ENCODE measurements around the gene SGCA.

SGCA gene

DNA sequence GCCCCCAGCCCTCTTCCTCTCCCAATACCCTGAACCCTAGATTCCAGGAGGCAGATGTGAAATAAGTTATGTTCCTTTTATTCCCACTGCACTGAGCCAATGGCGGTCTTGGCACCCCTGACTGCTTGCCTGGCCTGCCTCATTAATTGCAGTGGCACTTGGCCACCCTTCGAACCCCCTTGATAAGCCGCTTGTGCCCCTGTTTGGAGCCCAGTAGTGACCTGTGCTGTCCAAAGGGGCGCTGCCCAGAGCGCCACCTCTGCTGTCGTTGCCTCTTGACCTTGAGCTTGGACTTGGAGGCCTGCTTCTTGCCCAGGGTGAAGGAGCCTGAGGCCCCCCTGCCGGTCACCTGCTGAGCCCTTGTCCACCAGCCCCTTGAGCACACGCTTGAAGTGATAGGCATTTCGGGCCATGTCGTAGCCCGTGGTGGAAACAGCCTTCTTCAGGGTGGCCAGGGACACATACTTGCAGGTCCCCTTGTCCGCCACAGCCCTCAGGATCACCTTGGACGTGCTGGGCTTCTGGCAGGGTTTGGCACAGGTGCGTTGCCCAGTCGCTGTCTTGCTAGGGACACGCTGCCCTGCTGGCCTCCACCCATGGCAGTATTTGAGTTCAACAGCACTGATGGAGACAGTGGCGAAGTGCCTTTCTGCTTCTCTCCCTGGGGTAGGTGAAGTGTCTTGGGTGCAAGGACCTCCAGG, 5.7 kb downstream of the SGCA start:
- Mint-ChIP-seq H3K27ac (peak overlapping the region in 1 of 2 donors; percentile 69), H3K4me1 (ENCODE audit: low read depth in 2 of 2) (peaks cover 12% of the 10 kb centered on the region in 2 donors), H3K36me3 (ENCODE audit: insufficient read depth) (peaks cover 20% of the 10 kb centered on the region), H3K4me3 (no peak overlapping the region), H3K27me3 (peaks cover 0 to 22% of the 10 kb centered on the region in 2 donors), H3K9me3 (no peaks in the 10 kb centered on the region)
- no peak for DNase-seq
- no peak for ATAC-seq (replicated peaks)

DNA sequence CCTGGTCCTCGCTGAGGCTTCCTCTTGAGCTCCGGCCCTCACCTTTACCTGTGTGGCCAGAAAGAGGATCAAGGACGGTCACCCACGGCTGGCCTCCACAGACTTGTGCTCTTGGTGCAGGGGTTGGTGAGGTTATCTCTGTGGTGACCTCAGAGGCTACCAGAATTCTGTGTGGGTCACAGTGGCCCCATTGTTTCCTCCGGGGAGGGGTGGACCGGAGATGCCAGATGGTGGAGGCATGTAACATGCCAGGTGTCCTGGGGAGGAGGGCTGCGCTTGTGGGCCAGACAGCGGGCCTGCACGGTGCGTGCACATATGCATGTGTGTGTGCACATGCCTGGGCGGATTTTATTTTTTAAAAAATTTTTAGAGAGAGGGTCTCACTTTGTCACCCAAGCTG, 6.3 kb downstream of the SGCA start:
- Mint-ChIP-seq H3K9me3 (no peaks in the 10 kb centered on the region), H3K4me1 (ENCODE audit: low read depth in 2 of 2) (peaks cover 12% of the 10 kb centered on the region in 2 donors), H3K4me3 (no peak overlapping the region), H3K27ac (no peak overlapping the region), H3K27me3 (peaks cover 0 to 27% of the 10 kb centered on the region in 2 donors), H3K36me3 (ENCODE audit: insufficient read depth) (peaks cover 20% of the 10 kb centered on the region)
- DNase-seq (no peak), ATAC-seq (replicated peaks) (no peak)

DNA sequence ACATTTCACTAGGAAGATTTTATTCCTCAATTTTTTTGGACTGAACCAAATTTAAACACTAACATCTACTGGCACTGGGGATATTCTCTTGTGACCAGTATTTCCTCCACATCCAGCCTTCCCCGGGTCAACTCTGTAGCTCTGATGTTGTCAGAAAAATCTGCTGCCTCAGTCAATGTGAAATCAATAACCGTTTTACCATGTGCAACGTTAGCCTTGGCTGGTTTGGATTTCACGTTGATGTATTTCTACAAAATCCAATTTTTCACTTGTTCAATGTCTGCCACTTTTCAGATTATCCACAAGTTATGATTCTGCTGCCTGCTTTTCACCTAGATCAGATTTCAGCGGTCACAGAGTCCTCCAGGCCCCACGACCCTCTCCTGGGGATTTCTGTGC, 7.1 kb downstream of the SGCA start:
- DNase-seq (no peak), ATAC-seq (replicated peaks) (no peak)
- H3K4me1 Mint-ChIP-seq (ENCODE audit: low read depth in 2 of 2), result peaks cover 11 to 12% of the 10 kb centered on the region in 2 donors
- peaks cover 20% of the 10 kb centered on the region for H3K36me3 Mint-ChIP-seq (ENCODE audit: insufficient read depth)
- no peak overlapping the region for H3K27ac Mint-ChIP-seq
- peaks cover 0 to 26% of the 10 kb centered on the region in 2 donors for H3K27me3 Mint-ChIP-seq
- H3K4me3 Mint-ChIP-seq, result no peak overlapping the region
- H3K9me3 Mint-ChIP-seq, result no peaks in the 10 kb centered on the region

DNA sequence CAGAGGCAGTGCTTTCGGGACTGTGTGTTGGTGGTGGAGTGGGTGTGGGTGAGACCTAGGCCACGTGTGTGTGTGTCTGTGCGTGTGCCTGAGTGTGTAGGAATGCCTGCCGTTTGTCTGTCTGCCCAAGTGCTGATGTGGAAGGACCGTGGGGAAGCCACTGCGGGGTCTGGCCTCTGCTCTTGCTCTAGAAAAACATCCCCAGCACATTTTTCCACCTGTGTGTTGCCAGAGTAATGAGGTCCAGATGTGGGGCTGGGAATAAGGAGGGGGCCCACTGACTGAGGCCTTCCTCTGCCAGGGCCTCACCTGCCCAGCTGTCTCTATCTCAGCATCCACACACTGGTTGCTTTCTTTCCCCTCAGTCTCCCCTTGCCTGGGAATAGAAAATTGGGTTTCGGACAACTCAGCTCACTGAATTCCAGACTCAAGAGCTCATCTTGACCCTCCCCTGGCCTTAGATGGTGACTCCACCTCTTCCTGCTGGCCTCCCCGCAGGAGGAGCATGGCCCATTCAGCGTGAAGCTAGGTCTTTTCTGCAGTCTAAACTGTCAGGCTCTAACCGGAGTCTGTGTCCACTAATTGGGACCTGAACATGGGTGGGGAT, 7.6 kb downstream of the SGCA start:
- no peaks in the 10 kb centered on the region for H3K9me3 Mint-ChIP-seq
- ATAC-seq (replicated peaks), result no peak
- peaks cover 22% of the 10 kb centered on the region for H3K36me3 Mint-ChIP-seq (ENCODE audit: insufficient read depth)
- H3K27ac Mint-ChIP-seq, result no peak overlapping the region
- no peak overlapping the region for H3K4me3 Mint-ChIP-seq
- H3K4me1 Mint-ChIP-seq (ENCODE audit: low read depth in 2 of 2), result peaks cover 13 to 16% of the 10 kb centered on the region in 2 donors
- DNase-seq, result no peak
- H3K27me3 Mint-ChIP-seq, result peaks cover 5 to 26% of the 10 kb centered on the region in 2 donors

DNA sequence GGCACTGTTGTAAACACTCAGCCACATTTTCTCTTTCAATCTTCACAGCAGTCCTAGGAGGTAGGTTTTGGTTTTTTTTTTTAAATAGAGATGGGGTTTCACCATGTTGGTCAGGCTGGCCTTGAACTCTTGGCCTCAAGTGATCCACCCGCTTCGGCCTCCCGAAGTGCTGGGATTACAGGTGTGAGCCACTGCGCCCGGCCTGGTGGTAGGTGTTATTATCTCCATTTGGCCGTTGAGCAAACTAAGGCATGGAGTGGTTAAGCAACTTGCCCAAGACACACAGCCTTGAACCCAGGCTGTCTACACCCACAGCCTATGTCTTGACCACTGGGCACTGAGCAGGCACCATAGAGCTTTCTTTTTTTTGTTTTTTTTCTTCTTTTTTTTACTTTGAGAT, 8.6 kb downstream of the SGCA start:
- DNase-seq (no peak), ATAC-seq (replicated peaks) (no peak)
- peaks cover 18% of the 10 kb centered on the region for H3K36me3 Mint-ChIP-seq (ENCODE audit: insufficient read depth)
- peaks cover 7% of the 10 kb centered on the region in 2 donors for H3K4me1 Mint-ChIP-seq (ENCODE audit: low read depth in 2 of 2)
- H3K27ac Mint-ChIP-seq, result no peak overlapping the region
- H3K27me3 Mint-ChIP-seq, result peaks cover 6 to 19% of the 10 kb centered on the region in 2 donors
- H3K9me3 Mint-ChIP-seq, result no peaks in the 10 kb centered on the region
- H3K4me3 Mint-ChIP-seq, result no peak overlapping the region

DNA sequence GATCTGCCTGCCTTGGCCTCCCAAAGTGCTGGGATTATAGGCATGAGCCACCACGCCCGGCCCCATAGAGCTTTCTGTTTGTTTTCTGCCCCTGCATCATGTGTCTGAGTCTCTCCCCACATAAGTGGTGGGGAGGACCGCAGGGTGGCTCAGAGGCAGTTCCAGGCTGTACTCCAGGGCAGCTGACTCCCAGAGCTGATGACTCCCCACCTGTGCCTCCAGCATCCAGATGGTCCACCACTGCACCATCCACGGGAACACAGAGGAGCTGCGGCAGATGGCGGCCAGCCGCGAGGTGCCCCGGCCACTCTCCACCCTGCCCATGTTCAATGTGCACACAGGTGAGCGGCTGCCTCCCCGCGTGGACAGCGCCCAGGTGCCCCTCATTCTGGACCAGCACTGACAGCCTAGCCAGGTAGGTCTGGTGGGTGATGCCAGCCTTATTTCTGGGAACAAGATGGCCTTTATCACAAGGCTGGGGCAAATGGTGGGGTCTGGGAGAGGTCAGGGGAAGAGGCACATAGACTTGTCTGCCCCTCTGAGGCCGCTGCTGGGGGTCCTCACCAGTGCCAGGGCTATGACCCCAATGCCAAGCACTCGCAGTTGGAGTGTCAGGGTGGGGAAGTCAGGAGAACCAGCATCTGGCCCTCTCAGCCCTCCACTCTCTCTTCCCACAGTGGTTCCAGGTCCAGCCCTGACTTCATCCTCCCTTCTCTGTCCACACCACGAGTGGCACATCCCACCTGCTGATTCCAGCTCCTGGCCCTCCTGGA, 9.4 kb downstream of the SGCA start:
- Mint-ChIP-seq H3K4me1 (ENCODE audit: low read depth in 2 of 2) (peaks cover 6% of the 10 kb centered on the region in 2 donors), H3K27me3 (peaks cover 6 to 18% of the 10 kb centered on the region in 2 donors), H3K9me3 (no peaks in the 10 kb centered on the region), H3K27ac (no peak overlapping the region), H3K36me3 (ENCODE audit: insufficient read depth) (peaks cover 12% of the 10 kb centered on the region), H3K4me3 (no peak overlapping the region)
- no peak for ATAC-seq (replicated peaks)
- no peak for DNase-seq

DNA sequence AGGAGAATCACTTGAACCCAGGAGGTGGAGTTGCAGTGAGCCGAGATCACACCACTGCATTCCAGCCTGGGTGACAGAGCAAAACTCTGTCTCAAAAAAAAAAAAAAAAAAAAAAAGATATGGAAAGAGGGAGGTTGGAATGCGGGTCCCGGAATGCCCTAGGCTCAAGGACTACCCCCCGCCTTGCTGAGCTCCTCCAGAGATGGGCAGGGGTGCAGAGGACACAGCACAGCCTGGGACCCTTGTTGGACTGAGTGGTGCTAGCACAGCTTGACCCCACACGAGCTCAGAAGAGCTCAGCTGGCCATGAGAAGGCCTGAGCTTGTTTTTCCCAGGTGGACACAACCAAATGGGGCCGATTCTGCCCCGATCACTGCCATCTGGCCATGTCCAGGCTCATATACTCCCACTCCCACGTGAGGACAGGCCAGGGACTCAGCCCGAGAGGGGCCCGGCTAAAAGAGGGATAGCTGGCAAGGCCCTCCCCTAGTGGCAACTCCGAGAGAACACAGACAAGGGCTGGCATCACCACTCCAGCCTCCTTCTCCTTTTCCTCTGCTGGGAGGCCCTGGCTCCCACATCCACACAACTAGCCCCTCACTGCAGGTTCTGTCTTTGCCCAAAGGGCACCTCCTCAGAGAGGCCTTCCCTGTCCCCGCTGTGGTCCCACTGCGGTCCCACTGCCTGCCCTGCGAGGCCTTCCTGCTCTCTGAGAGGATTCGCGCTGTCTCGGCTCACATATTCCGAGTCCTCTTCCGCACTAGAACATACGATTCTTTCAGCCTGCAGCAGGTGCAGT, 11.0 kb downstream of the SGCA start:
- no peak overlapping the region for H3K4me3 Mint-ChIP-seq
- H3K27me3 Mint-ChIP-seq, result peaks cover 6 to 18% of the 10 kb centered on the region in 2 donors
- no peaks in the 10 kb centered on the region for H3K9me3 Mint-ChIP-seq
- peak overlapping the region in 1 of 2 donors; percentile 60 for H3K27ac Mint-ChIP-seq
- ATAC-seq (replicated peaks) (no peak), DNase-seq (no peak)
- H3K4me1 Mint-ChIP-seq (ENCODE audit: low read depth in 2 of 2), result peaks cover 6% of the 10 kb centered on the region in 2 donors
- H3K36me3 Mint-ChIP-seq (ENCODE audit: insufficient read depth), result peaks cover 7% of the 10 kb centered on the region

DNA sequence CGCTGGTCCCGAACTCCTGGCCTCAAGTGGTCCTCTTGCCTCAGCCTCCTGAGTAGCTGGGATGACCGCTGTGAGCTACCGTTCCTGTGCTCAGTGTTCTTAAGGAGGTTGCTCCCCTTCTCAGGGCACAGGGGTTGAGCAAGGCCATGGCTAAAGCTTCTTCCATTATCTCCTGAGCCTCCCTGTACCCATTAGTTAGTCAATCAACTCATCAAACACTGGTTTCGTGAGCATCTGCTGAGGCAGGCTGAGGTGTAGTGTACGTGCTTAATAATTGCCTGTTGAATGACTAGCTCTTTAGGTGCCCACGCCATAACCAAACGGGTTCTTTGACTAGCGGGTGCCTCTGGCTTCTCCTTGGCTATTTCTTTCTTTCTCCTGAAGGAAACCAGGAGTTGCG, 11.7 kb downstream of the SGCA start:
- DNase-seq (no peak), ATAC-seq (replicated peaks) (no peak)
- peaks cover 6 to 18% of the 10 kb centered on the region in 2 donors for H3K27me3 Mint-ChIP-seq
- no peak overlapping the region for H3K4me3 Mint-ChIP-seq
- peak overlapping the region in 1 of 2 donors; percentile 60 for H3K27ac Mint-ChIP-seq
- no peaks in the 10 kb centered on the region for H3K9me3 Mint-ChIP-seq
- H3K4me1 Mint-ChIP-seq (ENCODE audit: low read depth in 2 of 2), result peaks cover 6 to 9% of the 10 kb centered on the region in 2 donors
- peaks cover 3% of the 10 kb centered on the region for H3K36me3 Mint-ChIP-seq (ENCODE audit: insufficient read depth)

DNA sequence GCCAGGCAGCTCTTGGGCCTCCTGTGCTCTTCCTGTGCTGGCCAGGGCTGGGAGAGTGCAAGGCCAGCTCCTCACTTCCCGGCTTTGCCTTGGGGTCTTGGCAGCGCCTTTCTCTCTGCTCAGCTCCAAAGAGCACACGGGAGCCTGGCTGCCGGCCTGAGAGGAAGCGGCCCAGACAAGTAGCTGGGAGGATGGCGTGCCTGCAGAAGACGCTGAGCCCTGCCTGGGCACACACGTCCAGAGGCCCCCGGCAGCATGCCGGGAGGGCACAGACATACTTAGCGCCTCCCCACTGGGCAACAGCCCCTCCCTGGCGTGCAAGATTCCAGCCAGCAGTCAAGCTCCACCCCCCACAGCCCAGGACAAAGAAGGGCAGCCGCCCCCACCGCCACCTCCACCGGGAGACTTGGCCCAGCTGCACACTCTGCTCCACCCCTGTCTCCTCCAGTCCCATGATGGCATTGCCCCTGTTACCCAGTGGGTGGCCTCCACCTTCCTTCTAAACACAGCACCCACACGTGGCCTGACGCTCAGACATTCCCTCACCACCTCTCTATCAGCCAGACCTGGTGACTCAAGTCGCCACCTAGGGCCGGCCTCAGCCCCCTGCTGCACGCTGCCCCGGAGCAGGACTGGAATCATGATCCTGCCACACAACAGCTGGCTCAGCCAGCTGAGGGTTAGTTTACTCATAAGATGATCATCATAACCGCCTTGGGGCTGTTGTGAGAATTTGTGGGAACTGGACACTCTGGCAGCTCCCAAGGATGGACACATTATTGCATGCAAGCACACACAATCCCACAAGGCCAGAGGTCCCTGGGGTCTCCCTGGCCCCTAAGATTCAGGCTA, 12.4 kb downstream of the SGCA start:
- peaks cover 6 to 12% of the 10 kb centered on the region in 2 donors for H3K4me1 Mint-ChIP-seq (ENCODE audit: low read depth in 2 of 2)
- ATAC-seq (replicated peaks) (peak; percentile 93), DNase-seq (peak in 2 of 3 experiments; percentile 26 to 27)
- H3K9me3 Mint-ChIP-seq, result no peaks in the 10 kb centered on the region
- peak overlapping the region in 1 of 2 donors; percentile 53 for H3K4me3 Mint-ChIP-seq
- peaks cover 6% of the 10 kb centered on the region for H3K36me3 Mint-ChIP-seq (ENCODE audit: insufficient read depth)
- peaks cover 6 to 18% of the 10 kb centered on the region in 2 donors for H3K27me3 Mint-ChIP-seq
- H3K27ac Mint-ChIP-seq, result peak overlapping the region in 1 of 2 donors; percentile 77

DNA sequence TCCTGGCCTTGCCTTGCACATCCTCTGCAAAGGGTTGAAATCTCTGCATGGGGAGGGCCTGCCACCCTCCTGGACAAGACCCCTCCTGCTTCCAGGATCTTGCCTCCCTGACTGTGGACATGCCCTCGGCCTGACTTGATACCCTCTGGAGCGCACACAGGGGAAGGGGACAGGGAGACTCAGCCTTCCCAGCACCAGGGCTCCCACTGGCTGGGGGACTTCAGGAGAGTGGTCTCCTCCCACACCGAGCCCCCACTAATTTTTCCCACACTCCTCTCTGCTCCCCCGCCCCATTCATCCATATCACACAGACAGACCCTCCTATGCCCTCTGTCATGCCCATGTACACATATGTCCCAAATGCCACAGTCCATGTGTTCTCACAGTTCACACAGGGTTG, 14.3 kb downstream of the SGCA start:
- ATAC-seq (replicated peaks), result no peak
- H3K27ac Mint-ChIP-seq, result no peak overlapping the region

DNA sequence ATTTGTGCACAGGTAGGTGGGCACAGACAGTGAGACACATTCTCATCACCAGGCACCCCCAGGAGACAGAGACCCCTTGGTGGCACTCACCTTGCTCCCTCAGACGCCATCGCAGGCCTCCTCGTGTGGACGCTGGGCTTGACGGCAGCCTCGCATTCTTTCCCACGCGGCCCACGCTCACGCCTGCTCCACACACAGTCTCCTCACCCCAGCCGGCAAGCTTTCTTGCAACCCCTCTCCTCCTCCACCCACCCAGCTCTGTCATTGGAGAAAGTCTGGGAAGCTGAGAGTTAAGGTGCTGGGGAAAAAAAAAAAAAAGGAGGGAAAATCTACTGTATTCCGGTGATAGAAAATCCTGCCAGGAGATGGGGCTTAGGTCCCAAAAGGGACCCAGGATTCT, 14.8 kb downstream of the SGCA start:
- no peak for DNase-seq
- ATAC-seq (replicated peaks), result no peak
- H3K27me3 Mint-ChIP-seq, result peaks cover 6 to 18% of the 10 kb centered on the region in 2 donors
- peaks cover 8% of the 10 kb centered on the region for H3K36me3 Mint-ChIP-seq (ENCODE audit: insufficient read depth)
- no peak overlapping the region for H3K27ac Mint-ChIP-seq
- no peak overlapping the region for H3K4me3 Mint-ChIP-seq
- no peaks in the 10 kb centered on the region for H3K9me3 Mint-ChIP-seq
- H3K4me1 Mint-ChIP-seq (ENCODE audit: low read depth in 2 of 2), result peaks cover 12 to 21% of the 10 kb centered on the region in 2 donors

More for the DNA sequence above, 14.3 kb downstream of the SGCA start:
- Mint-ChIP-seq H3K4me3 (no peak overlapping the region), H3K36me3 (ENCODE audit: insufficient read depth) (peaks cover 8% of the 10 kb centered on the region), H3K27me3 (peaks cover 6 to 18% of the 10 kb centered on the region in 2 donors), H3K4me1 (ENCODE audit: low read depth in 2 of 2) (peaks cover 12 to 21% of the 10 kb centered on the region in 2 donors), H3K9me3 (no peaks in the 10 kb centered on the region)
- no peak for DNase-seq

DNA sequence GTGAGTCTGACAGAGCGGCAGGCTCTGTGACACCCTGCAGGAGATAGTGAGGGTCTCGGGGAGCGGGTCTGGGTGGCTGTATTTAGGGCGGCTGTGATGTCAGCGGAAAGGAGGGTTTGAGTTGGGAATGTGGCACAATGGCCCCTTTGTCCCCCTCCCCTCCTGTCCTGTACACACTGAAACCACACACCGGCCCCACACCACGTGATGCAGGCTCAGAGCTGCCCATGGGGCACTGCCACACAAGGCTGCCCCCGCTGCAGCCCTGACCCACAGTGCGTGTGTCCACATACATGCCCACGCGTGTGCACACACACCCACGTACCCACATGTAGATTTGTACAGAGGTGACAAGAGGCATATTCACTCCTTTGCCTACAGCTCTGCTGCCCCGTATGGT, 15.3 kb downstream of the SGCA start:
- DNase-seq (no peak), ATAC-seq (replicated peaks) (no peak)
- no peak overlapping the region for H3K27ac Mint-ChIP-seq
- peaks cover 6 to 19% of the 10 kb centered on the region in 2 donors for H3K27me3 Mint-ChIP-seq
- peaks cover 12 to 21% of the 10 kb centered on the region in 2 donors for H3K4me1 Mint-ChIP-seq (ENCODE audit: low read depth in 2 of 2)
- H3K36me3 Mint-ChIP-seq (ENCODE audit: insufficient read depth), result peaks cover 8% of the 10 kb centered on the region
- no peak overlapping the region for H3K4me3 Mint-ChIP-seq
- no peaks in the 10 kb centered on the region for H3K9me3 Mint-ChIP-seq
